Upper lobe of right lung (tissue), 1 donor: ENCODE measurements around the gene DIABLO. TPM values are rescaled to one million over a fixed set of nuclear protein-coding genes. Genes with fewer than 3 reads are reported as not detected.

Experiments
- ATAC-seq: fragments of 200-7000 bp; cut with Tn5 transposase; one replicate; pipeline ENCODE4 v1.9.1; 2020; ENCODE audit warnings: mild to moderate bottlenecking, moderate library complexity
- DNase-seq: peaks from one replicate; pipeline ENCODE4 v3.0.0-alpha.2; 2020
- H3K27ac ChIP-seq: fragments of 200-600 bp; one replicate; pipeline ENCODE4 v1.8.0; 2022
- H3K27me3 ChIP-seq: fragments of 200-600 bp; one replicate; pipeline ENCODE4 v1.8.0; 2022; ENCODE audit warnings: mild to moderate bottlenecking
- H3K36me3 ChIP-seq: fragments of 200-600 bp; one replicate; pipeline ENCODE4 v1.8.0; 2022
- H3K4me1 ChIP-seq: fragments of 200-600 bp; one replicate; pipeline ENCODE4 v1.8.0; 2022
- H3K4me3 ChIP-seq: fragments of 200-600 bp; one replicate; pipeline ENCODE4 v1.8.0; 2022; ENCODE audit warnings: mild to moderate bottlenecking
- H3K9me3 ChIP-seq: fragments of 200-600 bp; one replicate; pipeline ENCODE4 v1.8.0; 2022
- intact Hi-C: fragments of 100-400 bp; cut with DNase I; formaldehyde crosslinking; loops from one replicate; pipeline ENCODE4 v1.11.0; 2022
- total RNA-seq: library from RNA; stranded (reverse); fragmentation: NEBNext Ultra II Directional; extraction: Animal tissue kit (Norgen Biotek cat#: 25700); gene quantifications from one replicate; pipeline ENCODE4 v1.2.1, GENCODE V29; 2021
- TF ChIP-seq, protein P1 (sequence below): fragments of 200-600 bp; IDR thresholded peaks from one replicate; pipeline ENCODE4 v1.8.0; 2022; ENCODE audit warnings: antibody characterized with exemption
- donor health status: DM: no; HTN: yes; CAD: no; lungs with severe emphysema.

Gene DIABLO
- total RNA-seq, 1 donor from 2014 or later = 31.9 TPM

DNA sequence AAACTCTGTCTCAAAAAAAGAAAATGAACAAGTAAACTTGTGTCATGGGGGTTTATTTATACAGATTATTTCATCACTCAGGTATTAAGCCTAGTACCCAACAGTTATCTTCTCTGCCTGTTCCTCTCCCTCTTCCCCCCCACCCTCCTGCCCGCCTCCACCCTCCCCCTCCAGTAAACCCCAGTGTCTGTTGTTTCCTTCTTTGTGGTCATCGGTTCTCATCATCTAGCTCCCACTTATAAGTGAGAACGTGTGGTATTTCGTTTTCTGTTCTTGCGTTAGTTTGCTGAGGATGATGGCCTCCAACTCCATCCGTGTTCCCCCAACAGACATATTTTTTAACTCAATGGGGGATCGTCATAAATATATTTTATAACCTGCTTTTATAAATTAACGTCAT, 64.2 kb downstream of the DIABLO start:
- intact Hi-C loops = no loop called here
- Histone ChIP-seq H3K27ac (no peak overlapping the region), H3K4me3 (no peak overlapping the region), H3K4me1 (no peaks in the 10 kb centered on the region), H3K27me3 (no peaks in the 10 kb centered on the region), H3K9me3 (no peaks in the 10 kb centered on the region), H3K36me3 (no peaks in the 10 kb centered on the region)
- ATAC-seq = no peak
- TF ChIP-seq, protein P1, sequence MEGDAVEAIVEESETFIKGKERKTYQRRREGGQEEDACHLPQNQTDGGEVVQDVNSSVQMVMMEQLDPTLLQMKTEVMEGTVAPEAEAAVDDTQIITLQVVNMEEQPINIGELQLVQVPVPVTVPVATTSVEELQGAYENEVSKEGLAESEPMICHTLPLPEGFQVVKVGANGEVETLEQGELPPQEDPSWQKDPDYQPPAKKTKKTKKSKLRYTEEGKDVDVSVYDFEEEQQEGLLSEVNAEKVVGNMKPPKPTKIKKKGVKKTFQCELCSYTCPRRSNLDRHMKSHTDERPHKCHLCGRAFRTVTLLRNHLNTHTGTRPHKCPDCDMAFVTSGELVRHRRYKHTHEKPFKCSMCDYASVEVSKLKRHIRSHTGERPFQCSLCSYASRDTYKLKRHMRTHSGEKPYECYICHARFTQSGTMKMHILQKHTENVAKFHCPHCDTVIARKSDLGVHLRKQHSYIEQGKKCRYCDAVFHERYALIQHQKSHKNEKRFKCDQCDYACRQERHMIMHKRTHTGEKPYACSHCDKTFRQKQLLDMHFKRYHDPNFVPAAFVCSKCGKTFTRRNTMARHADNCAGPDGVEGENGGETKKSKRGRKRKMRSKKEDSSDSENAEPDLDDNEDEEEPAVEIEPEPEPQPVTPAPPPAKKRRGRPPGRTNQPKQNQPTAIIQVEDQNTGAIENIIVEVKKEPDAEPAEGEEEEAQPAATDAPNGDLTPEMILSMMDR = no peak
- no peak for DNase-seq

- intact Hi-C loops = no loop called here
- ATAC-seq (no peak), DNase-seq (no peak)
- no peaks in the 10 kb centered on the region for H3K27me3 ChIP-seq
- no peak overlapping the region for H3K4me3 ChIP-seq
- H3K27ac ChIP-seq = no peak overlapping the region
- no peaks in the 10 kb centered on the region for H3K36me3 ChIP-seq
- no peaks in the 10 kb centered on the region for H3K9me3 ChIP-seq
- TF ChIP-seq, protein P1 = no peak
- H3K4me1 ChIP-seq = no peaks in the 10 kb centered on the region
These were observed 65.1 kb downstream of the DIABLO start for GRCh38 chr12:122160761-122161160.

GRCh38 chr12:122159882-122160281, 66.0 kb downstream of the DIABLO start:
- TF ChIP-seq, protein P1 = no peak
- ATAC-seq = no peak
- Histone ChIP-seq H3K27me3 (no peaks in the 10 kb centered on the region), H3K36me3 (no peaks in the 10 kb centered on the region), H3K9me3 (no peaks in the 10 kb centered on the region), H3K4me1 (no peaks in the 10 kb centered on the region), H3K27ac (no peak overlapping the region), H3K4me3 (no peak overlapping the region)
- DNase-seq = no peak
- intact Hi-C loops = no loop called here

GRCh38 chr12:122158700-122159285, 67.1 kb downstream of the DIABLO start:
- no peak for ATAC-seq
- Histone ChIP-seq H3K9me3 (no peaks in the 10 kb centered on the region), H3K4me3 (no peak overlapping the region), H3K4me1 (no peaks in the 10 kb centered on the region), H3K27ac (no peak overlapping the region), H3K36me3 (no peaks in the 10 kb centered on the region), H3K27me3 (no peaks in the 10 kb centered on the region)
- intact Hi-C loops = no loop called here
- DNase-seq = no peak
- TF ChIP-seq, protein P1 = no peak

Other genes starting within 250 kb of the DIABLO start
- 11.4 TPM for gene BCL7A, start 204.2 kb downstream of the DIABLO start, total RNA-seq
- gene MLXIP, start 147.3 kb downstream of the DIABLO start, total RNA-seq = 57.4 TPM
- not detected for gene IL31, start 51.8 kb downstream of the DIABLO start, total RNA-seq
- not detected for gene LRRC43, start 42.9 kb downstream of the DIABLO start, total RNA-seq
- gene B3GNT4, start 22.3 kb downstream of the DIABLO start, total RNA-seq = 0.46 TPM
- 17.7 TPM for gene VPS33A, start 40.4 kb upstream of the DIABLO start, total RNA-seq
- 108 TPM for gene CLIP1, start 196.6 kb upstream of the DIABLO start, total RNA-seq